Urinary bladder (tissue), 4 donors: ENCODE measurements around the gene PHLDA3. TPM values are rescaled to one million over a fixed set of nuclear protein-coding genes. Genes with fewer than 3 reads are reported as not detected.

ENCODE experiments used
- DNase-seq: peaks from one replicate; pipeline ENCODE4 v3.0.0-alpha.2; 2015; ENCODE audit errors: extremely low spot score
- H3K27ac ChIP-seq: one replicate; pipeline ENCODE4 v1.5.1; 2013; ENCODE audit warnings: low read depth, mild to moderate bottlenecking, moderate library complexity
- H3K36me3 ChIP-seq: one replicate; pipeline ENCODE4 v1.6.1; 2013; ENCODE audit warnings: mild to moderate bottlenecking, moderate library complexity; ENCODE audit not compliant: insufficient read depth
- H3K4me1 ChIP-seq: one replicate; pipeline ENCODE4 v1.6.1; 2013; ENCODE audit warnings: mild to moderate bottlenecking, moderate library complexity; ENCODE audit not compliant: insufficient read depth
- H3K4me3 ChIP-seq: one replicate; pipeline ENCODE4 v1.5.1; 2013; ENCODE audit warnings: low read depth, low read length
- WGBS: extraction: QIAGEN DNeasy Blood & Tissue Kit; methylation state at CpG from one replicate; pipeline ENCODE4 v1.1.7; 2013; 5-methylcytosine and 5-hydroxymethylcytosine counted together
- polyA plus RNA-seq: library from polyadenylated mRNA; stranded (reverse); fragments of 200-250 nt; gene quantifications from one replicate; pipeline ENCODE4 v1.2.3, GENCODE V29; 2013
- total RNA-seq: library from RNA; depleted of rRNA; stranded (reverse); fragments of >200 nt; gene quantifications from one replicate; pipeline ENCODE4 v1.2.3, GENCODE V29; 2014
- donor health status: healthy with polysubstance abuse.
- donor health status: healthy.

Gene PHLDA3
- total and polyA plus RNA-seq, 2 donors = 15.2 to 134 TPM

- no peaks in the 10 kb centered on the region for H3K4me1 ChIP-seq
- no peaks in the 10 kb centered on the region for H3K36me3 ChIP-seq
- H3K4me3 ChIP-seq = no peak overlapping the region
- WGBS = 68% methylated on average over 12 of the region's 12 CpGs
- no peak overlapping the region for H3K27ac ChIP-seq
- no peak for DNase-seq
Measured at GRCh38 chr1:201419746-201420607, 49.0 kb downstream of the PHLDA3 start.

GRCh38 chr1:201419256-201419655, 49.7 kb downstream of the PHLDA3 start:
- DNase-seq = no peak
- Histone ChIP-seq H3K4me1 (no peaks in the 10 kb centered on the region), H3K4me3 (no peak overlapping the region), H3K27ac (no peak overlapping the region), H3K36me3 (no peaks in the 10 kb centered on the region)
- WGBS = 85% methylated on average over 4 of the region's 4 CpGs

- no peak for DNase-seq
- Histone ChIP-seq H3K27ac (no peak overlapping the region), H3K4me3 (no peak overlapping the region), H3K36me3 (no peaks in the 10 kb centered on the region), H3K4me1 (no peaks in the 10 kb centered on the region)
- WGBS = 97% methylated on average over 3 of the region's 3 CpGs
Measured at GRCh38 chr1:201418461-201418860, 50.5 kb downstream of the PHLDA3 start.

Other genes starting within 250 kb of the PHLDA3 start
- gene PKP1, start 185.7 kb downstream of the PHLDA3 start, total RNA-seq = 4.0 TPM
- 2.5 TPM for gene PKP1, start 185.7 kb downstream of the PHLDA3 start, polyA plus RNA-seq
- gene TNNT2, start 91.5 kb downstream of the PHLDA3 start, total RNA-seq = 15.2 TPM
- gene TNNT2, start 91.5 kb downstream of the PHLDA3 start, polyA plus RNA-seq = 94.9 TPM
- 12.6 TPM for gene LAD1, start 69.9 kb downstream of the PHLDA3 start, total RNA-seq
- 14.6 TPM for gene LAD1, start 69.9 kb downstream of the PHLDA3 start, polyA plus RNA-seq
- 21.3 TPM for gene TNNI1, start 47.5 kb downstream of the PHLDA3 start, total RNA-seq
- not detected for gene TNNI1, start 47.5 kb downstream of the PHLDA3 start, polyA plus RNA-seq
- gene CSRP1, start 37.9 kb upstream of the PHLDA3 start, total RNA-seq = 719 TPM
- gene CSRP1, start 37.9 kb upstream of the PHLDA3 start, polyA plus RNA-seq = 4,390 TPM
- gene NAV1, start 69.9 kb upstream of the PHLDA3 start, total RNA-seq = 27.5 TPM
- 19.0 TPM for gene NAV1, start 69.9 kb upstream of the PHLDA3 start, polyA plus RNA-seq